ENCODE data around the gene TSHR. TPM values are rescaled to one million over a fixed set of nuclear protein-coding genes. Genes with fewer than 3 reads are reported as not detected.
"Not testable (repeated sequence)": the region's sequence is repeated elsewhere in the genome, so short reads cannot be mapped to it uniquely, and the experiment has no call there.

Gene TSHR
- total RNA-seq, 1 experiment from 2014 or later, result not detected

DNA sequence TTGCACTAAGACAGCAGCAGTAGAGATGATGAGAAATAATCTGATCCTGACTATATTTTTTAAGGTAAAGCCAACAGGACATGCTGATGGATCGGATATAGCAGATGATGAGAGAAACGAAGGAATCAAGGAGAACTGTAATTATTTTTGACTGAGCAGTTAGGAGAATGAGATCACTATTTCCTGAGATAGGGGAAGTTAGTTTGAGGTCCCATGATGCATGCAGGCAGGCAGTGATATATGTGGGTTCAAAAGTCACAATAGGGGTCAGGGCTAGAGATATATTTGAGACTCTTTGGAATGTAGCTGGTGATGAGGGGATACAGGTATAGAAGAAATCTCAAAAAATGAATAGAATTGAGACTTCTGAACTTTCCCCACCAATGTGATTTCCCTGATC, 157.8 kb downstream of the TSHR start:
- Mint-ChIP-seq H3K4me1 (peaks cover 3 to 12% of the 10 kb centered on the region in 2 experiments), H3K27me3 (ENCODE audit: low read depth) (no peaks in the 10 kb centered on the region; the same call in 1 of the 2 replicates), H3K27ac (no peak overlapping the region), H3K36me3 (ENCODE audit: insufficient read depth in 1 of 3, low read depth in 3 of 3) (peaks cover 0 to 13% (median 4%) of the 10 kb centered on the region in 3 experiments; a peak in 4 of 7 replicates), H3K9me3 (peaks cover 0 to 11% of the 10 kb centered on the region in 2 experiments; a peak in 3 of 5 replicates), H3K4me3 (no peak overlapping the region)
- H2BK5ac ChIP-seq (ENCODE audit: insufficient read length, low read length), result no peak overlapping the region
- H3K4ac ChIP-seq (ENCODE audit: low read depth, low read length), result no peak overlapping the region
- no peak overlapping the region for H2BK120ac ChIP-seq (ENCODE audit: low read depth, low read length, poor library complexity, severe bottlenecking)
- WGBS (ENCODE audit: extremely low coverage, insufficient read length, low lambda C conversion rate), result no CpG with 5 or more reads among the region's 2 CpGs
- DNase-seq, result no peak
- H3K4me2 ChIP-seq (ENCODE audit: insufficient read depth, insufficient read length, low read length), result no peak overlapping the region
- H3K23me2 ChIP-seq (ENCODE audit: insufficient read length, low read depth, low read length, poor library complexity, severe bottlenecking), result no peaks in the 10 kb centered on the region
- H3K4me1 ChIP-seq (ENCODE audit: insufficient read depth, low read length), result no peaks in the 10 kb centered on the region
- no peak overlapping the region for H3K23ac ChIP-seq (ENCODE audit: insufficient read length, low read depth, low read length)
- TF ChIP-seq CTCF (conservative IDR thresholded peaks at IDR 0.05), result no peak
- no peaks in the 10 kb centered on the region for H3K79me1 ChIP-seq (ENCODE audit: insufficient read depth, low read depth, low read length, poor library complexity, severe bottlenecking)
- no peak overlapping the region for H2BK15ac ChIP-seq (ENCODE audit: low read depth, low read length)
- no peak overlapping the region for H4K5ac ChIP-seq (ENCODE audit: insufficient read length, low read depth, low read length)
- no peak overlapping the region for H2BK12ac ChIP-seq (ENCODE audit: insufficient read length, low read depth, low read length)
- H3K79me2 ChIP-seq (ENCODE audit: insufficient read depth, low read length), result no peaks in the 10 kb centered on the region
- no peak overlapping the region for H2AFZ ChIP-seq (ENCODE audit: low read length)
- no peak overlapping the region for H2AK5ac ChIP-seq (ENCODE audit: insufficient read length, low read length)
- H4K20me1 ChIP-seq (ENCODE audit: control insufficient read depth, insufficient read depth, insufficient read length), result no peaks in the 10 kb centered on the region
- H3K18ac ChIP-seq (ENCODE audit: insufficient read length, low read depth, low read length), result no peak overlapping the region
- no peak overlapping the region for H3K14ac ChIP-seq (ENCODE audit: insufficient read depth, low read length)
- no peaks in the 10 kb centered on the region for H3K9me3 ChIP-seq (ENCODE audit: control insufficient read depth, low read depth, low read length)
- H3K27ac ChIP-seq (ENCODE audit: insufficient read length, low read depth, low read length), result no peak overlapping the region
- H4K8ac ChIP-seq (replicated peaks; ENCODE audit: insufficient read length, low read depth, low read length), result no peak overlapping the region
- H3K9ac ChIP-seq (ENCODE audit: extremely low read depth, insufficient read length, low read length), result no peak overlapping the region
- no peak overlapping the region for H3T11ph ChIP-seq (ENCODE audit: low read length)
- no peaks in the 10 kb centered on the region for H3K27me3 ChIP-seq (ENCODE audit: insufficient read depth, low read length)
- no peak overlapping the region for H2BK20ac ChIP-seq (ENCODE audit: low read depth, low read length, poor library complexity, severe bottlenecking)
- H3K56ac ChIP-seq (ENCODE audit: insufficient read length, low read depth, low read length), result no peak overlapping the region
- no peak overlapping the region for H4K91ac ChIP-seq (ENCODE audit: insufficient read length, low read depth, low read length)

DNA sequence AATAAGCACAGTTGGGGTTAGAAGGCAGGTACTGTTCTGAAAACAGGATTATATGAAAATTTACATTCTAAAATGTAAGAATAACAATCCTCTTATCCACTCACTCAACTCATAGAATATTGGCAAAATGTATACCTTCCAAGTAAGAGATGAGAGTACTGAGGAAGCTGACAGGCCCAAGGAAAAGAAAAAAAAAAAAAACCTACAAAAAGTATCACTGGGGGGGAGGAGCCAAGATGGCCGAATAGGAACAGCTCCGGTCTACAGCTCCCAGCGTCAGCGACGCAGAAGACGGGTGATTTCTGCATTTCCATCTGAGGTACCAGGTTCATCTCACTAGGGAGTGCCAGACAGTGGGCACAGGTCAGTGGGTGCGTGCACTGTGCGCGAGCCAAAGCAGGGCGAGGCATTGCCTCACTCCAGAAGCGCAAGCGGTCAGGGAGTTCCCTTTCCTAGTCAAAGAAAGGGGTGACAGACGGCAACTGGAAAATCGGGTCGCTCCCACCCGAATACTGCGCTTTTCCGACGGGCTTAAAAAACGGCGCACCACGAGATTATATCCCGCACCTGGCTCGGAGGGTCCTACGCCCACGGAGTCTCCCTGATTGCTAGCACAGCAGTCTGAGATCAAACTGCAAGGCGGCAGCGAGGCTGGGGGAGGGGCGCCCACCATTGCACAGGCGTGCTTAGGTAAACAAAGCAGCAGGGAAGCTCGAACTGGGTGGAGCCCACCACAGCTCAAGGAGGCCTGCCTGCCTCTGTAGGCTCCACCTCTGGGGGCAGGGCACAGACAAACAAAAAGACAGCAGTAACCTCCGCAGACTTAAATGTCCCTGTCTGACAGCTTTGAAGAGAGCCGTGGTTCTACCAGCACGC, 158.8 kb downstream of the TSHR start:
- not testable (repeated sequence) for H4K5ac ChIP-seq (ENCODE audit: insufficient read length, low read depth, low read length); H3K18ac ChIP-seq (ENCODE audit: insufficient read length, low read depth, low read length); H3K9ac ChIP-seq (ENCODE audit: extremely low read depth, insufficient read length, low read length); H4K20me1 ChIP-seq (ENCODE audit: control insufficient read depth, insufficient read depth, insufficient read length); H3T11ph ChIP-seq (ENCODE audit: low read length); H2BK120ac ChIP-seq (ENCODE audit: low read depth, low read length, poor library complexity, severe bottlenecking); H3K4me1 ChIP-seq (ENCODE audit: insufficient read depth, low read length); H4K91ac ChIP-seq (ENCODE audit: insufficient read length, low read depth, low read length); H3K56ac ChIP-seq (ENCODE audit: insufficient read length, low read depth, low read length); H3K27me3 Mint-ChIP-seq (ENCODE audit: low read depth); H3K27ac ChIP-seq (ENCODE audit: insufficient read length, low read depth, low read length); H3K23ac ChIP-seq (ENCODE audit: insufficient read length, low read depth, low read length); H2BK15ac ChIP-seq (ENCODE audit: low read depth, low read length); H3K79me2 ChIP-seq (ENCODE audit: insufficient read depth, low read length); H2AFZ ChIP-seq (ENCODE audit: low read length); H2BK5ac ChIP-seq (ENCODE audit: insufficient read length, low read length); H3K9me3 ChIP-seq (ENCODE audit: control insufficient read depth, low read depth, low read length); H3K14ac ChIP-seq (ENCODE audit: insufficient read depth, low read length); H3K4ac ChIP-seq (ENCODE audit: low read depth, low read length); H2AK5ac ChIP-seq (ENCODE audit: insufficient read length, low read length); H3K23me2 ChIP-seq (ENCODE audit: insufficient read length, low read depth, low read length, poor library complexity, severe bottlenecking); H3K4me2 ChIP-seq (ENCODE audit: insufficient read depth, insufficient read length, low read length); H3K79me1 ChIP-seq (ENCODE audit: insufficient read depth, low read depth, low read length, poor library complexity, severe bottlenecking); H4K8ac ChIP-seq (replicated peaks; ENCODE audit: insufficient read length, low read depth, low read length); H3K27me3 ChIP-seq (ENCODE audit: insufficient read depth, low read length); H2BK20ac ChIP-seq (ENCODE audit: low read depth, low read length, poor library complexity, severe bottlenecking); H2BK12ac ChIP-seq (ENCODE audit: insufficient read length, low read depth, low read length)
- Mint-ChIP-seq H3K4me1 (peaks cover 3 to 12% of the 10 kb centered on the region in 2 experiments), H3K27ac (peak overlapping the region; percentile 81 to 96 (median 87); a peak in 5 of 7 replicates), H3K4me3 (peak overlapping the region; percentile 79 to 85), H3K9me3 (peaks cover 0 to 11% of the 10 kb centered on the region in 2 experiments; a peak in 3 of 5 replicates), H3K36me3 (ENCODE audit: insufficient read depth in 1 of 3, low read depth in 3 of 3) (peaks cover 0 to 13% (median 4%) of the 10 kb centered on the region in 3 experiments; a peak in 4 of 7 replicates)
- WGBS (ENCODE audit: extremely low coverage, insufficient read length, low lambda C conversion rate), result no CpG with 5 or more reads among the region's 34 CpGs
- DNase-seq, result peak; percentile 29

All from H9 (cell line).